ENCODE measurements around the gene ITGA11. TPM values are rescaled to one million over a fixed set of nuclear protein-coding genes. Genes with fewer than 3 reads are reported as not detected.

The ITGA11 gene
- total and polyA plus RNA-seq, 2 experiments from 2014 or later: 0.03 to 0.40 TPM

DNA sequence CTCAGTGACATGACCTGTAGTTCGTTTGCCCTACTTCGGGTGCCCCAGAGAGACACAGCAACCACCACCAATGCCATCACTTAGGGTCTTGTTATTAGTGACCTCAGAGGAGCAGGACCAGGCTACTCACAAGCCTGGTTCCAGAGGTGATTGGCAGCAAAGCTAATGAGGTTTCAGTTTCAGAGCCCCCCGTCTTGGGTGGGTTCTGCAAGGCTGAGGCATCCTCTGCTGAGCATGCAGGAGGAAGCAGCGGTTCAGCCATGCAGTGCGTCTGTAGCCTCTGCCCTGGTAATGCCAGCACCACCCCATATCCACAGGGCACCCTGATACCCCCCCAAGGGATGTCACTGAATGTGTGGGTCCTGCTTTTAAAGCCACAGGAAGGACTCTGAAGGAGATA, 39.0 kb upstream of the ITGA11 start:
- no peaks in the 10 kb centered on the region for H3K9me3 Mint-ChIP-seq
- H3K4me2 ChIP-seq: no peak overlapping the region
- no peaks in the 10 kb centered on the region for H3K79me2 ChIP-seq (replicated peaks; ENCODE audit: insufficient read depth)
- H3K36me3 Mint-ChIP-seq (ENCODE audit: low read depth): no peaks in the 10 kb centered on the region
- no peaks in the 10 kb centered on the region for H3K36me3 ChIP-seq (ENCODE audit: insufficient read depth)
- H3K4me1 Mint-ChIP-seq: no peaks in the 10 kb centered on the region
- H3K4me3 ChIP-seq: no peak overlapping the region
- H3F3A ChIP-seq (replicated peaks; ENCODE audit: low read depth): no peaks in the 10 kb centered on the region
- ATAC-seq (no peak), DNase-seq (ENCODE audit: low spot score) (no peak)
- no peaks in the 10 kb centered on the region for H3K27me3 ChIP-seq (ENCODE audit: insufficient read depth)
- H2AFZ ChIP-seq: no peak overlapping the region
- H3K9me2 ChIP-seq (ENCODE audit: insufficient read depth): no peaks in the 10 kb centered on the region
- TF ChIP-seq ZNF114 (CRISPR knock-in tag; IDR thresholded peaks at IDR 0.05): no peak
- H3K27me3 Mint-ChIP-seq (ENCODE audit: insufficient read depth, low read depth, poor library complexity): peaks cover 6% of the 10 kb centered on the region
- no peak overlapping the region for H3K4me3 Mint-ChIP-seq
- no peaks in the 10 kb centered on the region for H3K4me1 ChIP-seq (ENCODE audit: insufficient read depth)
- H3K27ac ChIP-seq (ENCODE audit: low read depth): no peak overlapping the region
- H4K20me1 ChIP-seq (replicated peaks; ENCODE audit: insufficient read depth): no peaks in the 10 kb centered on the region
- H3K27ac Mint-ChIP-seq: no peak overlapping the region

DNA sequence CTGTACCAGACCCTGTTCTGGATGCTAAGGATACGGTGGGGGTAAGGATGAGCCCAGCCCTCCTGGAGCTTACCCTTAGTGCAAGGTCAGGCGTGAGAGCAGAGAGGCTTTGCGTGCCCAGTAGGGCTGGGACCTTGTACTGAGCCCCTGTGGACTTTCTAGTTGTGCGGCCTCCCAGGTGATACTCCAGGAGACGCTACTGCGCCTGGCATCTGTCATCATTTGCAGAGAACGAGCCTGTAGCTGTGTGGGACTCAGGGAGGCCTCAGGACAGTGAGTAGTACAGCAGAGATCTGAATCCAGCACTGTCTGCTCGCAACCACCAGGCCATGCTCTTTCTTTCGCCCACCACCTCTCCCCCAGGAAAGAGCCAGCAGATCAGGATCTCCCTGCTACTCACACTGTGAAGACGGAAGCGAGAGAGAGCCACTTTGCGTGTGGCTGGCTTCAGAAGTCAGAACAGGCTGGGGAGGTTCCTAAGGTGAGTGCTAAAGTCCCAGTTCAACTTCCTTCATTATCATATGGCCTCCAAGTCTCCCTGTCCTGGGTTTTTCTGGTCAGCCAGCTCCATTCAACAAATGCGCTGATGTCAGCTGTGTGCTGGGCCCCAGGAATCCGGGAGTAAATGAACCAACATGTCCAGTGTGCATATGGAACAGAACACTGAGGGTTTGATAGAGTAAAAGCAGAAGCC, 38.2 kb upstream of the ITGA11 start:
- Histone ChIP-seq H3K36me3 (ENCODE audit: insufficient read depth) (no peaks in the 10 kb centered on the region), H3K79me2 (replicated peaks; ENCODE audit: insufficient read depth) (no peaks in the 10 kb centered on the region), H3K27ac (ENCODE audit: low read depth) (no peak overlapping the region), H3F3A (replicated peaks; ENCODE audit: low read depth) (no peaks in the 10 kb centered on the region), H3K9me2 (ENCODE audit: insufficient read depth) (no peaks in the 10 kb centered on the region), H3K4me2 (no peak overlapping the region), H3K4me3 (no peak overlapping the region), H2AFZ (0 out of 2 replicates have a peak overlapping the region, but pooled peaks have one; percentile 32), H3K4me1 (ENCODE audit: insufficient read depth) (no peaks in the 10 kb centered on the region), H4K20me1 (replicated peaks; ENCODE audit: insufficient read depth) (no peaks in the 10 kb centered on the region), H3K27me3 (ENCODE audit: insufficient read depth) (no peaks in the 10 kb centered on the region)
- Mint-ChIP-seq H3K4me3 (no peak overlapping the region), H3K27me3 (ENCODE audit: insufficient read depth, low read depth, poor library complexity) (peaks cover 8% of the 10 kb centered on the region), H3K27ac (no peak overlapping the region), H3K4me1 (no peaks in the 10 kb centered on the region; the same call in 2 of the 3 replicates), H3K36me3 (ENCODE audit: low read depth) (no peaks in the 10 kb centered on the region), H3K9me3 (no peaks in the 10 kb centered on the region)
- ATAC-seq: peak; percentile 58
- DNase-seq (ENCODE audit: low spot score): peak; percentile 15
- TF ChIP-seq EZH2phosphoT487 (IDR thresholded peaks at IDR 0.05; ENCODE audit: unreplicated experiment) (no peak), CREB1 (CRISPR knock-in tag; IDR thresholded peaks at IDR 0.05; ENCODE audit: low read depth) (no peak), ZNF331 (CRISPR knock-in tag; IDR thresholded peaks at IDR 0.05; ENCODE audit: low read depth) (no peak), JUNB (IDR thresholded peaks at IDR 0.05; ENCODE audit: unreplicated experiment) (no peak), ETS1 (IDR thresholded peaks at IDR 0.05) (no peak), POLR2AphosphoS5 (IDR thresholded peaks at IDR 0.05; ENCODE audit: low read depth) (no peak), STAT1 (IDR thresholded peaks at IDR 0.05; ENCODE audit: unreplicated experiment) (no peak), ZNF114 (CRISPR knock-in tag; IDR thresholded peaks at IDR 0.05) (no peak)
- TF ChIP-seq, protein P1, sequence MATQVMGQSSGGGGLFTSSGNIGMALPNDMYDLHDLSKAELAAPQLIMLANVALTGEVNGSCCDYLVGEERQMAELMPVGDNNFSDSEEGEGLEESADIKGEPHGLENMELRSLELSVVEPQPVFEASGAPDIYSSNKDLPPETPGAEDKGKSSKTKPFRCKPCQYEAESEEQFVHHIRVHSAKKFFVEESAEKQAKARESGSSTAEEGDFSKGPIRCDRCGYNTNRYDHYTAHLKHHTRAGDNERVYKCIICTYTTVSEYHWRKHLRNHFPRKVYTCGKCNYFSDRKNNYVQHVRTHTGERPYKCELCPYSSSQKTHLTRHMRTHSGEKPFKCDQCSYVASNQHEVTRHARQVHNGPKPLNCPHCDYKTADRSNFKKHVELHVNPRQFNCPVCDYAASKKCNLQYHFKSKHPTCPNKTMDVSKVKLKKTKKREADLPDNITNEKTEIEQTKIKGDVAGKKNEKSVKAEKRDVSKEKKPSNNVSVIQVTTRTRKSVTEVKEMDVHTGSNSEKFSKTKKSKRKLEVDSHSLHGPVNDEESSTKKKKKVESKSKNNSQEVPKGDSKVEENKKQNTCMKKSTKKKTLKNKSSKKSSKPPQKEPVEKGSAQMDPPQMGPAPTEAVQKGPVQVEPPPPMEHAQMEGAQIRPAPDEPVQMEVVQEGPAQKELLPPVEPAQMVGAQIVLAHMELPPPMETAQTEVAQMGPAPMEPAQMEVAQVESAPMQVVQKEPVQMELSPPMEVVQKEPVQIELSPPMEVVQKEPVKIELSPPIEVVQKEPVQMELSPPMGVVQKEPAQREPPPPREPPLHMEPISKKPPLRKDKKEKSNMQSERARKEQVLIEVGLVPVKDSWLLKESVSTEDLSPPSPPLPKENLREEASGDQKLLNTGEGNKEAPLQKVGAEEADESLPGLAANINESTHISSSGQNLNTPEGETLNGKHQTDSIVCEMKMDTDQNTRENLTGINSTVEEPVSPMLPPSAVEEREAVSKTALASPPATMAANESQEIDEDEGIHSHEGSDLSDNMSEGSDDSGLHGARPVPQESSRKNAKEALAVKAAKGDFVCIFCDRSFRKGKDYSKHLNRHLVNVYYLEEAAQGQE (IDR thresholded peaks at IDR 0.05; ENCODE audit: unreplicated experiment): no peak
- TF ChIP-seq, protein P2, sequence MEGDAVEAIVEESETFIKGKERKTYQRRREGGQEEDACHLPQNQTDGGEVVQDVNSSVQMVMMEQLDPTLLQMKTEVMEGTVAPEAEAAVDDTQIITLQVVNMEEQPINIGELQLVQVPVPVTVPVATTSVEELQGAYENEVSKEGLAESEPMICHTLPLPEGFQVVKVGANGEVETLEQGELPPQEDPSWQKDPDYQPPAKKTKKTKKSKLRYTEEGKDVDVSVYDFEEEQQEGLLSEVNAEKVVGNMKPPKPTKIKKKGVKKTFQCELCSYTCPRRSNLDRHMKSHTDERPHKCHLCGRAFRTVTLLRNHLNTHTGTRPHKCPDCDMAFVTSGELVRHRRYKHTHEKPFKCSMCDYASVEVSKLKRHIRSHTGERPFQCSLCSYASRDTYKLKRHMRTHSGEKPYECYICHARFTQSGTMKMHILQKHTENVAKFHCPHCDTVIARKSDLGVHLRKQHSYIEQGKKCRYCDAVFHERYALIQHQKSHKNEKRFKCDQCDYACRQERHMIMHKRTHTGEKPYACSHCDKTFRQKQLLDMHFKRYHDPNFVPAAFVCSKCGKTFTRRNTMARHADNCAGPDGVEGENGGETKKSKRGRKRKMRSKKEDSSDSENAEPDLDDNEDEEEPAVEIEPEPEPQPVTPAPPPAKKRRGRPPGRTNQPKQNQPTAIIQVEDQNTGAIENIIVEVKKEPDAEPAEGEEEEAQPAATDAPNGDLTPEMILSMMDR (conservative IDR thresholded peaks at IDR 0.05; ENCODE audit: low read depth in 2 of 2): no peak

Measured in GM23338 (cell line).